Measurements from ENCODE around the gene PLCXD1.

GRCh38 chrX:350534-351323 is 69.5 kb downstream of the PLCXD1 start:
- TF ChIP-seq CTCF (IDR thresholded peaks at IDR 0.05) (no peak), POLR2A (IDR thresholded peaks at IDR 0.05) (no peak)
